GM23338 (cell line): ENCODE measurements around the gene KLK13. TPM values are rescaled to one million over a fixed set of nuclear protein-coding genes. Genes with fewer than 3 reads are reported as not detected.

Source experiments
- ATAC-seq: fragments of 200-7000 bp; cut with Tn5 transposase; 3 replicates; pipeline ENCODE4 v1.9.1; 2020
- DNase-seq: peaks from one replicate; pipeline ENCODE4 v3.0.0-alpha.2; 2015; ENCODE audit warnings: low spot score
- H2AFZ ChIP-seq: fragments of 200-600 bp; sonication (generic); 2 replicates; pipeline ENCODE4 v1.8.0; 2016; ENCODE audit warnings: antibody characterized with exemption, mild to moderate bottlenecking, moderate library complexity
- H3F3A ChIP-seq: fragments of 200-600 bp; sonication (generic); replicated peaks from 2 replicates; pipeline ENCODE4 v1.8.0; 2017; ENCODE audit warnings: antibody characterized with exemption, mixed run types, low read depth
- H3K27ac ChIP-seq: fragments of 200-600 bp; sonication (generic); 2 replicates; pipeline ENCODE4 v1.6.1; 2016; ENCODE audit warnings: low read depth
- H3K27me3 ChIP-seq: fragments of 200-600 bp; sonication (generic); 2 replicates; pipeline ENCODE4 v1.8.0; 2016; ENCODE audit warnings: mild to moderate bottlenecking, mixed run types, moderate library complexity; ENCODE audit not compliant: insufficient read depth
- H3K36me3 ChIP-seq: fragments of 200-600 bp; sonication (generic); 2 replicates; pipeline ENCODE4 v1.8.0; 2016; ENCODE audit warnings: mild to moderate bottlenecking; ENCODE audit not compliant: insufficient read depth
- H3K4me1 ChIP-seq: fragments of 200-600 bp; sonication (generic); 2 replicates; pipeline ENCODE4 v1.8.0; 2016; ENCODE audit warnings: mild to moderate bottlenecking, moderate library complexity; ENCODE audit not compliant: insufficient read depth
- H3K4me2 ChIP-seq: fragments of 200-600 bp; sonication (generic); 2 replicates; pipeline ENCODE4 v1.7.1; 2017; ENCODE audit warnings: mixed run types
- H3K4me3 ChIP-seq: fragments of 200-600 bp; sonication (generic); 2 replicates; pipeline ENCODE4 v1.6.1; 2016; ENCODE audit warnings: mixed run types
- H3K79me2 ChIP-seq: fragments of 200-600 bp; sonication (generic); replicated peaks from 2 replicates; pipeline ENCODE4 v1.8.0; 2017; ENCODE audit warnings: mild to moderate bottlenecking; ENCODE audit not compliant: insufficient read depth
- H3K9me2 ChIP-seq: fragments of 200-600 bp; sonication (generic); 2 replicates; pipeline ENCODE4 v1.8.0; 2017; ENCODE audit not compliant: insufficient read depth
- H4K20me1 ChIP-seq: fragments of 200-600 bp; sonication (generic); replicated peaks from 2 replicates; pipeline ENCODE4 v1.8.0; 2017; ENCODE audit warnings: mild to moderate bottlenecking; ENCODE audit not compliant: insufficient read depth
- H3K27ac Mint-ChIP-seq: 2 replicates; pipeline ENCODE4 v1.8.0; 2020; ENCODE audit warnings: inconsistent platforms, mild to moderate bottlenecking, moderate library complexity, mixed read lengths
- H3K27me3 Mint-ChIP-seq: 3 replicates; pipeline ENCODE4 v1.8.0; 2022; ENCODE audit warnings: low read depth, mild to moderate bottlenecking, moderate library complexity, mixed read lengths, inconsistent platforms; ENCODE audit not compliant: insufficient read depth, poor library complexity
- H3K36me3 Mint-ChIP-seq: 3 replicates; pipeline ENCODE4 v1.8.0; 2021; ENCODE audit warnings: low read depth, mild to moderate bottlenecking, inconsistent platforms, moderate library complexity, mixed read lengths
- H3K4me1 Mint-ChIP-seq: 3 replicates; pipeline ENCODE4 v1.8.0; 2020; ENCODE audit warnings: mild to moderate bottlenecking, inconsistent platforms, mixed read lengths
- H3K4me3 Mint-ChIP-seq: 3 replicates; pipeline ENCODE4 v1.8.0; 2021; ENCODE audit warnings: moderate library complexity, mild to moderate bottlenecking, inconsistent platforms, mixed read lengths
- H3K9me3 Mint-ChIP-seq: 3 replicates; pipeline ENCODE4 v1.8.0; 2020; ENCODE audit warnings: moderate library complexity, mild to moderate bottlenecking, inconsistent platforms, mixed read lengths
- CREB1 ChIP-seq: fragments of 250-450 bp; sonication (Bioruptor Pico); IDR thresholded peaks from 2 replicates; pipeline ENCODE4 v1.5.0; 2020; ENCODE audit warnings: low read depth, mild to moderate bottlenecking, moderate library complexity
- CTCF ChIP-seq, 2 experiments: fragments of 200-600 bp in 1 of 2; sonication (generic) in 1 of 2; conservative IDR thresholded peaks; 2 replicates each; pipeline versions ENCODE4 v1.5.1 to v1.6.1; 2016 to 2017; ENCODE audit warnings: antibody characterized with exemption in 2 of 2, low read depth in 2 of 2, mild to moderate bottlenecking in 2 of 2, moderate library complexity in 1 of 2
- ETS1 ChIP-seq: IDR thresholded peaks from 2 replicates; pipeline ENCODE4 v1.6.1; 2016; ENCODE audit warnings: antibody characterized with exemption
- EZH2 ChIP-seq: fragments of 200-600 bp; sonication (generic); IDR thresholded peaks from one replicate; pipeline ENCODE4 v1.8.0; 2017; ENCODE audit warnings: antibody characterized with exemption, mild to moderate bottlenecking, low read depth; ENCODE audit not compliant: unreplicated experiment
- EZH2phosphoT487 ChIP-seq: fragments of 200-600 bp; sonication (generic); IDR thresholded peaks from one replicate; pipeline ENCODE4 v1.8.1; 2018; ENCODE audit warnings: antibody characterized with exemption; ENCODE audit not compliant: unreplicated experiment
- JUNB ChIP-seq: IDR thresholded peaks from one replicate; pipeline ENCODE4 v1.6.1; 2016; ENCODE audit warnings: antibody characterized with exemption; ENCODE audit not compliant: unreplicated experiment
- NANOG ChIP-seq: IDR thresholded peaks from 2 replicates; pipeline ENCODE4 v1.6.1; 2016; ENCODE audit warnings: antibody characterized with exemption, borderline replicate concordance
- POLR2AphosphoS5 ChIP-seq: IDR thresholded peaks from 2 replicates; pipeline ENCODE4 v1.6.1; 2016; ENCODE audit warnings: antibody characterized with exemption, low read depth
- REST ChIP-seq: IDR thresholded peaks from one replicate; pipeline ENCODE4 v1.6.1; 2018; ENCODE audit warnings: antibody characterized with exemption; ENCODE audit not compliant: unreplicated experiment
- STAT1 ChIP-seq: IDR thresholded peaks from one replicate; pipeline ENCODE4 v1.6.1; 2016; ENCODE audit warnings: antibody characterized with exemption; ENCODE audit not compliant: unreplicated experiment
- ZNF114 ChIP-seq: fragments of 250-450 bp; sonication (Bioruptor Pico); IDR thresholded peaks from 2 replicates; pipeline ENCODE4 v1.5.0; 2020; ENCODE audit warnings: mild to moderate bottlenecking, moderate library complexity
- ZNF331 ChIP-seq: fragments of 250-450 bp; sonication (Bioruptor Pico); IDR thresholded peaks from 2 replicates; pipeline ENCODE4 v1.5.0; 2020; ENCODE audit warnings: low read depth, mild to moderate bottlenecking, moderate library complexity
- ZNF462 ChIP-seq: fragments of 250-450 bp; sonication (Bioruptor Pico); IDR thresholded peaks from 2 replicates; pipeline ENCODE4 v1.5.0; 2020; ENCODE audit warnings: mild to moderate bottlenecking, moderate library complexity
- polyA plus RNA-seq: library from polyadenylated mRNA; unstranded; fragments of >200 nt; fragmentation: Nextera tagmentation; extraction: Ambion mirVana; gene quantifications from 2 replicates; pipeline ENCODE4 v1.2.1, GENCODE V29; 2016
- total RNA-seq: library from RNA; depleted of rRNA; stranded (reverse); fragments of >200 nt; shearing (Covaris generic); gene quantifications from 2 replicates; pipeline ENCODE4 v1.2.3, GENCODE V29; 2014

The KLK13 gene
- total and polyA plus RNA-seq, 2 experiments from 2014 or later: 4.5 to 5.7 TPM

GRCh38 chr19:51079481-51080110, 14.7 kb upstream of the KLK13 start:
- H3K79me2 ChIP-seq: no peaks in the 10 kb centered on the region
- no peaks in the 10 kb centered on the region for H3K9me3 Mint-ChIP-seq

More at GRCh38 chr19:51079481-51080110, 14.7 kb upstream of the KLK13 start:
- DNase-seq: no peak
- Histone ChIP-seq H3K4me3 (no peak overlapping the region), H3K9me2 (no peaks in the 10 kb centered on the region), H2AFZ (no peak overlapping the region), H3F3A (no peaks in the 10 kb centered on the region), H4K20me1 (no peaks in the 10 kb centered on the region), H3K27ac (no peak overlapping the region), H3K4me1 (peaks cover 6% of the 10 kb centered on the region; the same call in 1 of the 2 replicates), H3K36me3 (no peaks in the 10 kb centered on the region), H3K27me3 (no peaks in the 10 kb centered on the region), H3K4me2 (no peak overlapping the region)
- Mint-ChIP-seq H3K36me3 (no peaks in the 10 kb centered on the region; the same call in 2 of the 3 replicates), H3K27ac (no peak overlapping the region), H3K27me3 (peaks cover 19% of the 10 kb centered on the region), H3K4me3 (no peak overlapping the region), H3K4me1 (peaks cover 24% of the 10 kb centered on the region)
- ATAC-seq: no peak
- TF ChIP-seq EZH2 (no peak), STAT1 (no peak), ZNF331 (CRISPR knock-in tag) (no peak), REST (no peak), CTCF (conservative IDR thresholded peaks at IDR 0.05; ENCODE audit: low read depth in 2 of 2) (no peak), ZNF114 (CRISPR knock-in tag) (no peak), ZNF462 (CRISPR knock-in tag) (no peak), ETS1 (no peak), CREB1 (CRISPR knock-in tag) (no peak), JUNB (no peak), NANOG (no peak), POLR2AphosphoS5 (no peak), EZH2phosphoT487 (no peak)
